Body of pancreas (tissue), 4 donors: ENCODE measurements around the gene PAFAH2.

ENCODE experiments used
- CTCF ChIP-seq, 7 experiments: fragments of 450-650 bp in 4 of 7; fragments of 200-600 bp in 3 of 7; sonication (generic) in 3 of 7; IDR thresholded peaks; one replicate each; pipeline ENCODE4 v1.5.1; 2016 to 2019; ENCODE audit warnings: antibody characterized with exemption in 7 of 7
- POLR2A ChIP-seq, 3 donors: fragments of 450-650 bp; IDR thresholded peaks; one replicate each; pipeline ENCODE4 v1.6.1; 2016; ENCODE audit warnings: antibody characterized with exemption in 3 of 3, mild to moderate bottlenecking in 2 of 3

DNA sequence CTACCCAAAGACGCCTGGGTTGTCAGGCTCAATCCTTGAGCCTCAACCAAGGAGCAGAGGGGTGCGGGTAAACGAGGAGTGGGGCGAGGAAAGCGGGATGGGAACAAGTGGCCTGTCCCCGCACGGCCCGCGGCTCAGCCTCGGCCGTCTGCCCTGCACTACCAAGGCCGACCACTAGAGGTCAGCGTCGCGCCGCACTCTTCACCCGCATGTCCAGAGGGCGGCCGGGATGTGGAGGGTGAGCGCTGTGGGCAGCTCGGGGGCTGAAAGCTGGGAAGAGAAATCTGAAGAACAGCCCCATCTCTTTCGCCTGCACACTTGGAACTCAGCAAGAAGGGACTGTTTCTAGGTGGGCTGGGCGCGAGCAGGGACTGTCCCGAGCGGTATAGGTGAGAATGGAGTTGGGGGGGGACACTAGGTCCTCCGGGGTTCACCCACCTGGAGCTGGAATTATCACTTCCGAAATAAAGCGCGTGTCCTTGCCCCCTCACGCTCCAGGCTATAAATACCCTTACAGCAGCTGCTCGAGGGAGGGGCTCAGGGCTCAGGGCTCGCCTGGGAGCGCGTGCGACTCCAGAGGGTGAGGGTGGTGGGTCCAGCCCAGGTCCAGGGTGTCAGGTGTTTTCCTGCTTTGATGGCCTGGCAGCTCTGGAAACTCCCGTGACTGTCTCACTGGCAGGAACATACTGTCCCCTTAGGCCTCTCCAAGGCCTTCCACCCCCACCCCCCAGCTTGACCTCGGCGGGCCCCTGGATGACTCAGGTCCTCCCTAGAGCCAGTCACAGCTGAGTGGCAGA lies 38.3 kb upstream of the PAFAH2 start:
- TF ChIP-seq CTCF (IDR thresholded peaks at IDR 0.05) = peak; percentile 99 to 100 (median 99)
- peak; percentile 65 to 78 (median 72) for TF ChIP-seq POLR2A (IDR thresholded peaks at IDR 0.05)
